ENCODE results near the gene ZNF254. TPM values are rescaled to one million over a fixed set of nuclear protein-coding genes. Genes with fewer than 3 reads are reported as not detected.

Gene ZNF254
- total and polyA plus RNA-seq, 9 of the 15 experiments (the other 6 are each of a cell fraction or from before 2014, with no cell fraction given): 10.7 to 22.1 (median 14.2) TPM

DNA sequence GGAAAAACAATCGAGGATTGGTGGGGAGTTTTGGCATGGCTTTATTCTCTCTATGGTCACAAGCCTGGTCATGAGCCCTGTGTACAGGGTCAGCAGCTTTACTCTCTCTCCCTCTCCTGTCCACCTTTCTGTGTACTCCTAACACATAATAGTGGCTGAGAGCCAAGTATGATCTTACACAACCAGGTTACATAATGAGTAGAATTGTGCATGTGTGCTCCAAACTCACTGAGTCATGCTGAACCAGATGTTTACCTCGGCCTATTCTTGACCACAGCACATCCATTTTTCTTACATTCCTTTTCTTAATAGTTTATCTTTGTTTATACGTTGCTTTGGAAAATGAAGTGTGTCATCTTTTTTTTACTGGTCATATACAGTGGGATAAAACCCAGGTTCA is 53.1 kb downstream of the ZNF254 start (continued):
- TF ChIP-seq RBM39 (optimal IDR thresholded peaks at IDR 0.05; ENCODE audit: low read depth, low read length) (no peak), ZNF592 (IDR thresholded peaks at IDR 0.05) (peak; percentile 36; the same call in 1 of the 2 replicates), PML (IDR thresholded peaks at IDR 0.05; ENCODE audit: low read length) (no peak), TEAD1 (CRISPR knock-in tag; IDR thresholded peaks at IDR 0.05) (no peak), CBX2 (IDR thresholded peaks at IDR 0.05; ENCODE audit: insufficient read depth, low read length, poor library complexity, severe bottlenecking) (no peak), ZBTB40 (IDR thresholded peaks at IDR 0.05) (no peak), ZBTB40 (CRISPR knock-in tag; IDR thresholded peaks at IDR 0.05) (no peak), PRPF4 (IDR thresholded peaks at IDR 0.05; ENCODE audit: insufficient read depth, low read depth, low read length, poor library complexity, severe bottlenecking) (no peak), EWSR1 (IDR thresholded peaks at IDR 0.05; ENCODE audit: borderline replicate concordance, low read depth, partially characterized antibody) (no peak)

All from K562 (cell line).